Stomach (tissue), 4 donors: Measurements from ENCODE around the gene HACE1.

ENCODE experiments used
- EP300 ChIP-seq: sonication (generic); formaldehyde crosslinking; IDR thresholded peaks from one replicate; pipeline ENCODE4 v1.6.1; 2017; ENCODE audit warnings: antibody characterized with exemption
- POLR2A ChIP-seq, 4 donors: fragments of 450-650 bp; IDR thresholded peaks; one replicate each; pipeline ENCODE4 v1.6.1; 2016; ENCODE audit warnings: antibody characterized with exemption in 4 of 4, control low read depth in 2 of 4, mild to moderate bottlenecking in 1 of 4, moderate library complexity in 1 of 4
- POLR2AphosphoS5 ChIP-seq, 3 donors: sonication (generic); formaldehyde crosslinking; IDR thresholded peaks; one replicate each; pipeline ENCODE4 v1.6.1; 2016; ENCODE audit warnings: antibody characterized with exemption in 3 of 3
- TF ChIP-seq, protein P1 (sequence below), 7 experiments: fragments of 450-650 bp in 4 of 7; fragments of 200-600 bp in 3 of 7; sonication (generic) in 3 of 7; IDR thresholded peaks; one replicate each; pipeline ENCODE4 v1.5.1; 2016 to 2019; ENCODE audit warnings: antibody characterized with exemption in 7 of 7, control low read depth in 2 of 7, mild to moderate bottlenecking in 1 of 7

DNA sequence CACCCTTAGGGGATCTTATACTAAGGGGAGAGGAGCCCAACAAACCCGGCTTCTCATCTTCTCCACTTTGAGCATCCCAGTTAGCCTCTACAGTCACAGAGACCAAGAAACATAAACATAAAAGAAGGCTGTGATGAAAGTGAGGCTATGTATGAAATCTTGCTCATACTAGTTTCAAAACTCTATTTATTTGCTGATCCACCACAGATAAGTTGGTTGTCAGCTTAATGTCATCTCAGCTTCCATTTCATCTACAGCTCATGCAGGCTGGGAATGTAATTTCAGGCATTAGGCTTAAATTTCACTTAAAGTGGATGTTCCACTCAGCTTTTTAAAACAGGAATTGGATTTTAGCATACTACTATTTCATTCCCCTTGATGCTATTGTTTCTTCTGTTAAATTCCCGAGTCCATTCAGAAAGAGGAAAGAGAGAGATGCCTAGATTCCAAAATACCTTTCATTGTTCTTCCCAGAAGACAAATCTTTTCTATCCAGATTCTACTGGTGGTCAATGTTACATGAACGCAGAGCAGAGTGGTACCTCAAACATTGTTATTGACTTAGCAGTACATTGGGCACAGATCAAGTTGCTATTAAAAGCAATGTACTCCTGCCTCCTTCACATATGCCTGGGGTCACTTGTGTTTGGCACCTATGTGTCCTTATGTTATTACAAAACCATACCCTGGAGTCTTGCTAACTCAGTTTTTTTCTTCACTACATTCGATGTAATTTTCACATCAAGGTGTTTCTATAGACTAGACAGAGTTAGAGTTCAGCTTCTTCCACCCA, 149.0 kb downstream of the HACE1 start:
- TF ChIP-seq, protein P1, sequence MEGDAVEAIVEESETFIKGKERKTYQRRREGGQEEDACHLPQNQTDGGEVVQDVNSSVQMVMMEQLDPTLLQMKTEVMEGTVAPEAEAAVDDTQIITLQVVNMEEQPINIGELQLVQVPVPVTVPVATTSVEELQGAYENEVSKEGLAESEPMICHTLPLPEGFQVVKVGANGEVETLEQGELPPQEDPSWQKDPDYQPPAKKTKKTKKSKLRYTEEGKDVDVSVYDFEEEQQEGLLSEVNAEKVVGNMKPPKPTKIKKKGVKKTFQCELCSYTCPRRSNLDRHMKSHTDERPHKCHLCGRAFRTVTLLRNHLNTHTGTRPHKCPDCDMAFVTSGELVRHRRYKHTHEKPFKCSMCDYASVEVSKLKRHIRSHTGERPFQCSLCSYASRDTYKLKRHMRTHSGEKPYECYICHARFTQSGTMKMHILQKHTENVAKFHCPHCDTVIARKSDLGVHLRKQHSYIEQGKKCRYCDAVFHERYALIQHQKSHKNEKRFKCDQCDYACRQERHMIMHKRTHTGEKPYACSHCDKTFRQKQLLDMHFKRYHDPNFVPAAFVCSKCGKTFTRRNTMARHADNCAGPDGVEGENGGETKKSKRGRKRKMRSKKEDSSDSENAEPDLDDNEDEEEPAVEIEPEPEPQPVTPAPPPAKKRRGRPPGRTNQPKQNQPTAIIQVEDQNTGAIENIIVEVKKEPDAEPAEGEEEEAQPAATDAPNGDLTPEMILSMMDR (IDR thresholded peaks at IDR 0.05), result no peak
- TF ChIP-seq POLR2AphosphoS5 (IDR thresholded peaks at IDR 0.05), result no peak
- TF ChIP-seq POLR2A (IDR thresholded peaks at IDR 0.05), result no peak
- TF ChIP-seq EP300, result no peak
